K562 (cell line): ENCODE measurements around the gene ARMC8. TPM values are rescaled to one million over a fixed set of nuclear protein-coding genes. Genes with fewer than 3 reads are reported as not detected.
A peak's percentile ranks its signal among the peaks of the same experiment; 100 is the strongest.

ENCODE experiments used
- CEBPB ChIP-seq: fragments of 450-650 bp; IDR thresholded peaks from 2 replicates; pipeline ENCODE4 v1.6.1; 2016; ENCODE audit warnings: missing genetic modification characterization, missing compliant biosample characterization
- CEBPG ChIP-seq, 3 experiments: fragments of 200-800 bp in 1 of 3; sonication (Bioruptor generic) in 1 of 3; sonication (generic) in 1 of 3; formaldehyde crosslinking in 1 of 3; IDR thresholded peaks in 2 of 3; conservative IDR thresholded peaks in 1 of 3; 2 replicates each; pipeline versions ENCODE4 v1.6.1 to v1.8.0; 2016 to 2022; ENCODE audit warnings: missing compliant biosample characterization in 2 of 3, missing genetic modification characterization in 2 of 3, mild to moderate bottlenecking in 1 of 3, missing genetic modification reagents in 1 of 3
- CREB1 ChIP-seq, 2 experiments: sonication (generic) in 1 of 2; formaldehyde crosslinking in 1 of 2; IDR thresholded peaks; 2 replicates each; pipeline versions ENCODE4 v1.6.1 to v1.8.0; 2012 to 2022; ENCODE audit warnings: inconsistent platforms in 1 of 2, mild to moderate bottlenecking in 1 of 2, missing genetic modification reagents in 1 of 2, moderate library complexity in 1 of 2
- GTF2F1 ChIP-seq: IDR thresholded peaks from 2 replicates; pipeline ENCODE4 v1.6.1; 2011; ENCODE audit warnings: low read depth, low read length, improper control_type of control experiment
- NBN ChIP-seq: fragments of 450-650 bp; IDR thresholded peaks from 2 replicates; pipeline ENCODE4 v1.6.1; 2016; ENCODE audit warnings: low read depth, mild to moderate bottlenecking
- PHB2 ChIP-seq: fragments of 450-650 bp; IDR thresholded peaks from 2 replicates; pipeline ENCODE4 v1.6.1; 2017; ENCODE audit warnings: low read depth
- PHF8 ChIP-seq: fragments of 200-600 bp; sonication (generic); IDR thresholded peaks from 2 replicates; pipeline ENCODE4 v1.6.1; 2012; ENCODE audit warnings: mixed run types, mild to moderate bottlenecking, inconsistent platforms, low read length, moderate library complexity, borderline replicate concordance
- RUNX1 ChIP-seq: sonication (generic); IDR thresholded peaks from 2 replicates; pipeline ENCODE4 v1.6.1; 2016; ENCODE audit warnings: antibody characterized with exemption, low read depth
- SIRT6 ChIP-seq: IDR thresholded peaks from one replicate; pipeline ENCODE4 v1.6.1; 2012; ENCODE audit warnings: low read depth, mild to moderate bottlenecking, control low read depth, inconsistent platforms, low read length, moderate library complexity
- SLC30A9 ChIP-seq: fragments of 250-450 bp; sonication (Bioruptor Pico); IDR thresholded peaks from 2 replicates; pipeline ENCODE4 v1.8.0; 2022; ENCODE audit warnings: mild to moderate bottlenecking, moderate library complexity
- XRCC4 ChIP-seq: IDR thresholded peaks from one replicate; pipeline ENCODE4 v1.6.1; 2011; ENCODE audit not compliant: insufficient read depth, insufficient read length; ENCODE audit errors: extremely low read depth
- ZNF143 ChIP-seq: sonication (generic); formaldehyde crosslinking; IDR thresholded peaks from 2 replicates; pipeline ENCODE4 v1.9.0; 2022; ENCODE audit warnings: mild to moderate bottlenecking, missing genetic modification reagents
- ZNF282 ChIP-seq: sonication (generic); formaldehyde crosslinking; IDR thresholded peaks from 2 replicates; pipeline ENCODE4 v1.8.1; 2023; ENCODE audit warnings: missing genetic modification reagents
- ZNF436 ChIP-seq: fragments of 250-450, 450-650 bp; sonication (Bioruptor Pico); formaldehyde crosslinking; IDR thresholded peaks from 2 replicates; pipeline ENCODE4 v1.7.0; 2020; ENCODE audit warnings: mild to moderate bottlenecking
- ZNF699 ChIP-seq: fragments of 250-450 bp; sonication (Bioruptor Pico); IDR thresholded peaks from 2 replicates; pipeline ENCODE4 v1.8.0; 2021; ENCODE audit warnings: mild to moderate bottlenecking, moderate library complexity; ENCODE audit not compliant: insufficient replicate concordance
- ZNF830 ChIP-seq: fragments of 250-450 bp; sonication (Bioruptor Pico); IDR thresholded peaks from 2 replicates; pipeline ENCODE4 v1.5.0; 2021; ENCODE audit warnings: mild to moderate bottlenecking
- ZSCAN29 ChIP-seq: fragments of 450-650 bp; IDR thresholded peaks from 2 replicates; pipeline ENCODE4 v1.6.1; 2017
- polyA plus RNA-seq, 8 experiments: library from polyadenylated mRNA; depleted of rRNA in 4 of 8; stranded (reverse) in 5 of 8; unstranded in 3 of 8; fragments of >200 nt; fragmentation: Nextera tagmentation in 2 of 8; fragmentation: Illumina TruSeq in 1 of 8; extraction: Ambion mirVana in 2 of 8; extraction: Trizol in 1 of 8; gene quantifications; 2 replicates each; pipeline versions ENCODE4 v1.2.1 to v1.2.3, GENCODE V29; 2011 to 2014; ENCODE audit warnings: inconsistent platforms in 1 of 8, missing spikeins in 1 of 8
- total RNA-seq, 7 experiments: library from RNA; depleted of rRNA in 6 of 7; stranded (reverse); fragments of >200 nt in 6 of 7; fragmentation: Illumina TruSeq in 2 of 7; extraction: Trizol in 2 of 7; gene quantifications; 2 replicates each; pipeline versions ENCODE4 v1.2.1 to v1.2.3, GENCODE V29; 2011 to 2021; ENCODE audit warnings: low replicate concordance in 1 of 7
- TF ChIP-seq, protein P1 (sequence below): fragments of 450-650 bp; IDR thresholded peaks from 2 replicates; pipeline ENCODE4 v1.6.1; 2016; ENCODE audit warnings: borderline replicate concordance
- TF ChIP-seq, protein P2 (sequence below): fragments of 250-450 bp; sonication (Bioruptor Pico); IDR thresholded peaks from 2 replicates; pipeline ENCODE4 v1.5.0; 2021; ENCODE audit warnings: mild to moderate bottlenecking, borderline replicate concordance
- TF ChIP-seq, protein P3 (sequence below): fragments of 250-450 bp; sonication (Bioruptor Pico); IDR thresholded peaks from 2 replicates; pipeline ENCODE4 v1.8.0; 2022; ENCODE audit warnings: inconsistent platforms, mild to moderate bottlenecking, moderate library complexity, borderline replicate concordance

The ARMC8 gene
- total and polyA plus RNA-seq, 9 of the 15 experiments (the other 6 are each of a cell fraction or from before 2014, with no cell fraction given): 22.4 to 76.1 (median 37.3) TPM

DNA sequence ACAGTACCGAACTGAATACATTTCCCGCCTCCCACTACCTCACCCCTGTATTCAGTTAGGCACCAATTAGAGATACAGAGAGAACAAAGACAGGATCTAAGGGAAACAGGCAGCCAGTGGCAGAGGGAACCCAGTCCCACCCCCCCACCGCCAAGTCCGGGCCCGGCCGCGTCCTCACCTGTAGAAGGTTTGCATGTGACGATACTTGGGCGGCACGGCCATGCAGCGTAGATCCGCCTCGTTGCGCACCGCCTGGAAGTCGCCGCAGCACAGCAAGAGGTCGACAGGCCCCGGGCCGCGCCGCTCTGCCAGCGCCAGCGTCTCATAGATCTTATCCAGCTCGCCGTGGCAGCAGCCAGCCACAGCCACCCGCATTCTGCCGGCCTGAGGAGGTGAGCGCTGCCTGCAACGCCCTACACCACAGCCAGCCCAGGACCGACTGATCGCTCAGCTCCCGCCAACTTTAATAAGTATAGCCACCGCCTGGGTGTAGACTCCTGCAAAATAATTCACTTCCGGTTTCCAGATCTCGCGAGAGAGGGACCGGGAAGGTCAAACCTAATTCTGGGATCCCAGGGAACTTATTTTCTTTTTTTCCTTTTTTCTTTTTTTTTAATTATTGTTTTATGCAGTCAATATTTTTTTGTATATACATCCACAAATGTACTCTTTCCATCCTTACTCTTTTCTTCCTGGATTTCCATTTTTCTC, 12.5 kb upstream of the ARMC8 start, which contains the start of gene DBR1 (continued):
- TF ChIP-seq ZNF282 (CRISPR knock-in tag): no peak
- no peak for TF ChIP-seq CREB1 (IDR thresholded peaks at IDR 0.05)
- TF ChIP-seq CREB1 (CRISPR knock-in tag; IDR thresholded peaks at IDR 0.05): no peak
- TF ChIP-seq ZNF143 (CRISPR knock-in tag): no peak
- no peak for TF ChIP-seq SIRT6
- no peak for TF ChIP-seq PHB2
- TF ChIP-seq XRCC4: no peak
- TF ChIP-seq CEBPG (CRISPR knock-in tag; IDR thresholded peaks at IDR 0.05): no peak
- no peak for TF ChIP-seq CEBPG (tag; conservative IDR thresholded peaks at IDR 0.05 in 1 of 2, IDR thresholded peaks at IDR 0.05 in 1 of 2)
- TF ChIP-seq, protein P1, sequence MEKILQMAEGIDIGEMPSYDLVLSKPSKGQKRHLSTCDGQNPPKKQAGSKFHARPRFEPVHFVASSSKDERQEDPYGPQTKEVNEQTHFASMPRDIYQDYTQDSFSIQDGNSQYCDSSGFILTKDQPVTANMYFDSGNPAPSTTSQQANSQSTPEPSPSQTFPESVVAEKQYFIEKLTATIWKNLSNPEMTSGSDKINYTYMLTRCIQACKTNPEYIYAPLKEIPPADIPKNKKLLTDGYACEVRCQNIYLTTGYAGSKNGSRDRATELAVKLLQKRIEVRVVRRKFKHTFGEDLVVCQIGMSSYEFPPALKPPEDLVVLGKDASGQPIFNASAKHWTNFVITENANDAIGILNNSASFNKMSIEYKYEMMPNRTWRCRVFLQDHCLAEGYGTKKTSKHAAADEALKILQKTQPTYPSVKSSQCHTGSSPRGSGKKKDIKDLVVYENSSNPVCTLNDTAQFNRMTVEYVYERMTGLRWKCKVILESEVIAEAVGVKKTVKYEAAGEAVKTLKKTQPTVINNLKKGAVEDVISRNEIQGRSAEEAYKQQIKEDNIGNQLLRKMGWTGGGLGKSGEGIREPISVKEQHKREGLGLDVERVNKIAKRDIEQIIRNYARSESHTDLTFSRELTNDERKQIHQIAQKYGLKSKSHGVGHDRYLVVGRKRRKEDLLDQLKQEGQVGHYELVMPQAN: 0 out of 2 replicates have a peak, but pooled peaks have one; percentile 40
- TF ChIP-seq, protein P2, sequence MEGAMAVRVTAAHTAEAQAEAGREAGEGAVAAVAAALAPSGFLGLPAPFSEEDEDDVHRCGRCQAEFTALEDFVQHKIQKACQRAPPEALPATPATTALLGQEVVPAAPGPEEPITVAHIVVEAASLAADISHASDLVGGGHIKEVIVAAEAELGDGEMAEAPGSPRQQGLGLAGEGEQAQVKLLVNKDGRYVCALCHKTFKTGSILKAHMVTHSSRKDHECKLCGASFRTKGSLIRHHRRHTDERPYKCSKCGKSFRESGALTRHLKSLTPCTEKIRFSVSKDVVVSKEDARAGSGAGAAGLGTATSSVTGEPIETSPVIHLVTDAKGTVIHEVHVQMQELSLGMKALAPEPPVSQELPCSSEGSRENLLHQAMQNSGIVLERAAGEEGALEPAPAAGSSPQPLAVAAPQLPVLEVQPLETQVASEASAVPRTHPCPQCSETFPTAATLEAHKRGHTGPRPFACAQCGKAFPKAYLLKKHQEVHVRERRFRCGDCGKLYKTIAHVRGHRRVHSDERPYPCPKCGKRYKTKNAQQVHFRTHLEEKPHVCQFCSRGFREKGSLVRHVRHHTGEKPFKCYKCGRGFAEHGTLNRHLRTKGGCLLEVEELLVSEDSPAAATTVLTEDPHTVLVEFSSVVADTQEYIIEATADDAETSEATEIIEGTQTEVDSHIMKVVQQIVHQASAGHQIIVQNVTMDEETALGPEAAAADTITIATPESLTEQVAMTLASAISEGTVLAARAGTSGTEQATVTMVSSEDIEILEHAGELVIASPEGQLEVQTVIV (CRISPR knock-in tag): no peak
- no peak for TF ChIP-seq RUNX1
- TF ChIP-seq, protein P3, sequence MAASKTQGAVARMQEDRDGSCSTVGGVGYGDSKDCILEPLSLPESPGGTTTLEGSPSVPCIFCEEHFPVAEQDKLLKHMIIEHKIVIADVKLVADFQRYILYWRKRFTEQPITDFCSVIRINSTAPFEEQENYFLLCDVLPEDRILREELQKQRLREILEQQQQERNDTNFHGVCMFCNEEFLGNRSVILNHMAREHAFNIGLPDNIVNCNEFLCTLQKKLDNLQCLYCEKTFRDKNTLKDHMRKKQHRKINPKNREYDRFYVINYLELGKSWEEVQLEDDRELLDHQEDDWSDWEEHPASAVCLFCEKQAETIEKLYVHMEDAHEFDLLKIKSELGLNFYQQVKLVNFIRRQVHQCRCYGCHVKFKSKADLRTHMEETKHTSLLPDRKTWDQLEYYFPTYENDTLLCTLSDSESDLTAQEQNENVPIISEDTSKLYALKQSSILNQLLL: no peak
- TF ChIP-seq ZNF436 (CRISPR knock-in tag): no peak
- no peak for TF ChIP-seq SLC30A9
- TF ChIP-seq PHF8: peak; percentile 93
- TF ChIP-seq ZSCAN29: peak; percentile 77
- no peak for TF ChIP-seq CEBPB (tag)
- TF ChIP-seq GTF2F1: no peak
- TF ChIP-seq ZNF699 (CRISPR knock-in tag): no peak
- no peak for TF ChIP-seq NBN
- TF ChIP-seq ZNF830 (CRISPR knock-in tag): no peak
